T47D (cell line): ENCODE measurements around the gene FOSL2.

ENCODE experiments used
- DNase-seq, 2 experiments: peaks; one replicate each; pipeline versions ENCODE4 v3.0.0 to v3.0.0-alpha.2; 2011 to 2012; ENCODE audit warnings: low read depth in 1 of 2, low spot score in 1 of 2
- JUND ChIP-seq: IDR thresholded peaks from 2 replicates; pipeline ENCODE4 v1.6.1; 2012; ENCODE audit warnings: low read depth
- in situ Hi-C: cut with HindIII; loops from 2 replicates; pipeline ENCODE4 v1.10.0; 2016; ENCODE audit warnings: low sequenced_read_pairs, low pct_unique_long_range_greater_than_20kb

Gene FOSL2

DNA sequence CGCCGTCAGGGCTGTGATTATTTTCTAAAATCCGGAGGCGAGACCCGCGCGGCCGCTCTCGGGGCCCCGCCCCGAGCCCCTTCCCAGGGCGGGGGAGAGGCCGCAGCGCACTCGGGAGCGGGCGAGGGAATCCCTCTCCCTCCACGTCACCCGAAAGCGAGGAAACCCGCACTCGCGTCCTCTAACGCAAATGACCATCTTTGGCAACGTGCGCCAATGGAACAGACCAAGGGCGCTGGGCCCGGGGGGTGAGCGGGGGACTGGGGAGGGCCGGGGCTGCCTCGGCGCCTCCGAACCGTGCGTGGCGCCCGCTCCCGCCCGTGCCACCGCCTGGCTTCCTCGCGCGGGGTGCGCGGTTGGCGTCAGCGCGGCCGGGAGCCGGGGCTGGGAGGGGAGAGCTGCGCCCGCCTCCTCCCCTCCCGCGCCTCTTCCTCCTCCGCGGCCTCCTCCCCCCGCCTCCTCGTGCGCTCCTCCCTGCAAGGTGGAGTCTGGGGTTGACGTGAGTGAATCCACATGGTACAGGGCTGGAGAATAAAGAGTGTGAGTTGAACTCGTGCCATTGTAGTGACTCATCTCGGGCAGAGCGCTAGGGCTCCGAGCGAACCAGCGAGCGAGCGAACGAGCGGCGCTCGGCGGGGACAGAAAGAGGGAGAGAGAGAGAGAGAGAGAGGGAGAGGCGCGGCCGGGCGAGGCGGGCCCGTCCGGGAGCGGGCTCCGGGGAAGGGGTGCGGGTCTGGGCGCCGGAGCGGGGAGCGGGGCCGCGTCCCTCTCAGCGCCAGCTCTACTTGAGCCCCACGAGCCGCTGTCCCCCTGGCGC, at the start of gene FOSL2:
Gene FOSL2, plus strand, starts transcription at position 562 of the 817 bp plus-strand sequence. CDS start 863 bp downstream, outside the sequence.
- DNase-seq: peak; percentile 89 to 99
- TF ChIP-seq JUND: peak; percentile 92
- in situ Hi-C loops: no loop called here

- no peak for DNase-seq
- TF ChIP-seq JUND: no peak
- in situ Hi-C loops: no loop called here
Measured at GRCh38 chr2:28343184-28343942, 49.3 kb upstream of the FOSL2 start.

- no peak for DNase-seq
- TF ChIP-seq JUND: no peak
- in situ Hi-C loops: no loop called here
Measured at GRCh38 chr2:28343971-28344715, 48.5 kb upstream of the FOSL2 start.

- in situ Hi-C loops: no loop called here
- no peak for DNase-seq
- TF ChIP-seq JUND: no peak
Measured at GRCh38 chr2:28344756-28345373, 47.8 kb upstream of the FOSL2 start.

- no peak for TF ChIP-seq JUND
- in situ Hi-C loops: no loop called here
- no peak for DNase-seq
Measured at GRCh38 chr2:28345619-28346018, 47.0 kb upstream of the FOSL2 start.

- TF ChIP-seq JUND: no peak
- in situ Hi-C loops: no loop called here
- peak in 1 of 2 experiments; percentile 35 for DNase-seq
Measured at GRCh38 chr2:28346587-28346986, 46.1 kb upstream of the FOSL2 start.

DNA sequence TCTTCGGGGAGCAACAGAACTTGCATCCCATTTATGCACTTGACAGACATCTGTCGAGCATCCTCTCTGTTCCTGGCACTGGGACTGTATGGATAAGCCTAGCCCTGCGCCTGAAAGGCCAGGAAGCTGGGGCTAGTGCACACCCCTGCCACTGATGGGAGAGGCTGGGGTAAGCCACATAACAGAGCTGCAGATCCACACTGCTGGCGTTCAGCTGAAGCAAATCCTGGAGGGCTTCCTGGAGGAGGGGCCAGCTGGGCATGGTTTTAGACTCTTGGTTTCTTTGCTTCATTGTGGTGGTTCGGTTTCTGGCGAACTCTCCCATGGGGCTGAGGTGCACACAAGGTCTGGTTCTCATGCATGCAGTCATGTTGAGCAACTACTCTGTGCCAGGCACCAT, 45.5 kb upstream of the FOSL2 start:
- in situ Hi-C loops: no loop called here

DNA sequence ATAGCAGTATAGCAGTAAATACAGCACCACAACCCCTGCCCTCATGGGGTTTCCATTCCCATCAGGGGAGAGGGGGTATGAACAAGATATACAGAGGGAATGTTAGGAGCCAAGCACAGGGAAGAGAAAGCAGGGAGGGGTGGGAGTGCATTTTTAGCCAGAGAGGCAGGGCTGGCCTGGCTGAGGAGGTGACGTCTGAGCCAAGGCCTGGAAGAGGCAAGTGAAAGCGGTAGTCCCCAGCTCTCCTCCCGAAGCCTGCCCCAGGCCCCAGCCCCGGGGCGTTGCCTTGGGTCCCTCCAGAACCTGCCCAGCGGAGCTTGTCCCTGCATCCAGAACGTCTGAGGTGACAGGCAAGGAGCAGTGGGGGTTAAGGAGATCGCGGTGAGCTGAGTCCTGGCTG, 45.1 kb upstream of the FOSL2 start:
- in situ Hi-C loops: no loop called here
- no peak for DNase-seq

More for the DNA sequence above, 45.5 kb upstream of the FOSL2 start:
- no peak for DNase-seq
- TF ChIP-seq JUND: no peak

GRCh38 chr2:28348149-28348567, 44.5 kb upstream of the FOSL2 start:
- TF ChIP-seq JUND: no peak
- in situ Hi-C loops: no loop called here
- DNase-seq: no peak

More for the DNA sequence above, 45.1 kb upstream of the FOSL2 start:
- no peak for TF ChIP-seq JUND

- in situ Hi-C loops: no loop called here
- no peak for DNase-seq
- no peak for TF ChIP-seq JUND
Measured at GRCh38 chr2:28348921-28349320, 43.7 kb upstream of the FOSL2 start.

GRCh38 chr2:28349546-28350165, 43.0 kb upstream of the FOSL2 start:
- DNase-seq: no peak
- no peak for TF ChIP-seq JUND
- in situ Hi-C loops: no loop called here

GRCh38 chr2:28350196-28350595, 42.5 kb upstream of the FOSL2 start:
- in situ Hi-C loops: no loop called here
- no peak for DNase-seq
- no peak for TF ChIP-seq JUND
